ENCODE results near the gene SRC.

DNA sequence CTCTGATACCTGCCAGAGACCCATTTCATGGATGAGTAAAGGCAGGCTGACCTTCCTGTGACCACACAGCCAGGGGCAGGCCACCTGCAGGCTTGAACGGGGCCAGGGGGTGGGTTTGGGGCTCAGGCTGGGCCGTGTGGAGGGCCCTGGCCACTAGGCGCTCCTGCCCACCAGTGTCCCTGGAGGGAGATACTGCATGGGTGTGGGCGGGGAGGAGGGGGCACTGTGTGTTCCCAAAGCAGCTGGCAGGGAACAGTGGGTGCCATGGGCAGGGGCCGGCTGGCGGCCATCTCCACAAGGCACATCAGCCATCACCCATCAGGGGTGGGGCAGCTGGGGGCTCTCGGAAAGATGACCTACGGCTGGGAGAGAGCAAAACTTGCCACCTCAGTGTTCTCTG, 15.4 kb downstream of the SRC start:
- TF ChIP-seq, protein P1, sequence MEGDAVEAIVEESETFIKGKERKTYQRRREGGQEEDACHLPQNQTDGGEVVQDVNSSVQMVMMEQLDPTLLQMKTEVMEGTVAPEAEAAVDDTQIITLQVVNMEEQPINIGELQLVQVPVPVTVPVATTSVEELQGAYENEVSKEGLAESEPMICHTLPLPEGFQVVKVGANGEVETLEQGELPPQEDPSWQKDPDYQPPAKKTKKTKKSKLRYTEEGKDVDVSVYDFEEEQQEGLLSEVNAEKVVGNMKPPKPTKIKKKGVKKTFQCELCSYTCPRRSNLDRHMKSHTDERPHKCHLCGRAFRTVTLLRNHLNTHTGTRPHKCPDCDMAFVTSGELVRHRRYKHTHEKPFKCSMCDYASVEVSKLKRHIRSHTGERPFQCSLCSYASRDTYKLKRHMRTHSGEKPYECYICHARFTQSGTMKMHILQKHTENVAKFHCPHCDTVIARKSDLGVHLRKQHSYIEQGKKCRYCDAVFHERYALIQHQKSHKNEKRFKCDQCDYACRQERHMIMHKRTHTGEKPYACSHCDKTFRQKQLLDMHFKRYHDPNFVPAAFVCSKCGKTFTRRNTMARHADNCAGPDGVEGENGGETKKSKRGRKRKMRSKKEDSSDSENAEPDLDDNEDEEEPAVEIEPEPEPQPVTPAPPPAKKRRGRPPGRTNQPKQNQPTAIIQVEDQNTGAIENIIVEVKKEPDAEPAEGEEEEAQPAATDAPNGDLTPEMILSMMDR (IDR thresholded peaks at IDR 0.05): no peak
- no peak for TF ChIP-seq POLR2A (IDR thresholded peaks at IDR 0.05)

All from body of pancreas (tissue), 4 donors.